Thoracic aorta (tissue), 2 donors: ENCODE results near the gene SSH2. TPM values are rescaled to one million over a fixed set of nuclear protein-coding genes. Genes with fewer than 3 reads are reported as not detected.
A peak's percentile ranks its signal among the peaks of the same experiment; 100 is the strongest.

ENCODE experiments used
- ATAC-seq: fragments of 150-250 bp; one replicate; pipeline ENCODE4 v1.8.0; 2017; ENCODE audit warnings: low read depth; ENCODE audit not compliant: insufficient number of reproducible peaks, low FRiP score
- DNase-seq: peaks from one replicate; pipeline ENCODE4 v3.0.0-alpha.2; 2020; ENCODE audit warnings: low spot score
- H3K27ac ChIP-seq, 2 donors: fragments of 200-600 bp; sonication (generic); 1 replicate in 1 of 2; 2 replicates in 1 of 2; pipeline ENCODE4 v1.5.1; 2016; ENCODE audit warnings: mild to moderate bottlenecking in 2 of 2, moderate library complexity in 2 of 2
- H3K27me3 ChIP-seq: fragments of 200-600 bp; sonication (generic); replicated peaks from 2 replicates; pipeline ENCODE4 v1.6.0; 2016; ENCODE audit warnings: mild to moderate bottlenecking; ENCODE audit not compliant: insufficient read depth
- H3K36me3 ChIP-seq: fragments of 200-600 bp; sonication (generic); one replicate; pipeline ENCODE4 v1.5.1; 2016
- H3K4me1 ChIP-seq, 2 donors: fragments of 200-600 bp; sonication (generic); 1 replicate in 1 of 2; 2 replicates in 1 of 2; pipeline versions ENCODE4 v1.5.1 to v1.6.0; 2016; ENCODE audit warnings: low read depth in 2 of 2, mild to moderate bottlenecking in 1 of 2; ENCODE audit not compliant: control insufficient read depth in 1 of 2
- H3K4me3 ChIP-seq: fragments of 200-600 bp; sonication (generic); 2 replicates; pipeline ENCODE4 v1.5.1; 2016; ENCODE audit warnings: mild to moderate bottlenecking
- H3K9me3 ChIP-seq: fragments of 200-600 bp; sonication (generic); 2 replicates; pipeline ENCODE4 v1.5.1; 2016
- total RNA-seq, 2 donors: library from RNA; depleted of rRNA; stranded (reverse); fragments of >200 nt; gene quantifications; one replicate each; pipeline versions ENCODE4 v1.1.0 to v1.2.3, GENCODE V29; 2016
- TF ChIP-seq, protein P1 (sequence below): fragments of 200-600 bp; sonication (generic); IDR thresholded peaks from one replicate; pipeline ENCODE4 v1.5.1; 2019; ENCODE audit warnings: antibody characterized with exemption

Gene SSH2
- total RNA-seq, 2 donors from 2014 or later: 31.5 to 33.2 TPM

DNA sequence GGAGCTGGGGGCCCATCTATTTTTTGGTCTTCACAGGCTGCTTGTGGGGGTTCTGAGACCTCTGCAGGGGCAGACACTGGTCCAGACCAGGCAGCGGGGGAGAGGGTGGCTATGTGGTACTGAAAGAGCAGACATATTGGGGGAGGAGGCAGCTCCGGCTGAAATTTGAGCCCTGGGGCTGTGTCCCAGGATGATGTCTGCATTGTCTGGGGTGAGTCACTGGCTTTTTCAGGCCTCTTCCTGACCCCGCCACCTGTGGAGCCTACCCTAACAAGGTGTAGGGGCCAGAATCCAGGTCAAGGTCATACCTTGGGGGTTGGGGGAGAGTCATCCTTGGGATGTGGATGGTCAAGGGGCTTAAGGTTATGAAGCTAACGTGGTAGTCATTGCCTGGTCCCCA, 309.8 kb downstream of the SSH2 start:
- no peak overlapping the region for H3K27ac ChIP-seq
- TF ChIP-seq, protein P1, sequence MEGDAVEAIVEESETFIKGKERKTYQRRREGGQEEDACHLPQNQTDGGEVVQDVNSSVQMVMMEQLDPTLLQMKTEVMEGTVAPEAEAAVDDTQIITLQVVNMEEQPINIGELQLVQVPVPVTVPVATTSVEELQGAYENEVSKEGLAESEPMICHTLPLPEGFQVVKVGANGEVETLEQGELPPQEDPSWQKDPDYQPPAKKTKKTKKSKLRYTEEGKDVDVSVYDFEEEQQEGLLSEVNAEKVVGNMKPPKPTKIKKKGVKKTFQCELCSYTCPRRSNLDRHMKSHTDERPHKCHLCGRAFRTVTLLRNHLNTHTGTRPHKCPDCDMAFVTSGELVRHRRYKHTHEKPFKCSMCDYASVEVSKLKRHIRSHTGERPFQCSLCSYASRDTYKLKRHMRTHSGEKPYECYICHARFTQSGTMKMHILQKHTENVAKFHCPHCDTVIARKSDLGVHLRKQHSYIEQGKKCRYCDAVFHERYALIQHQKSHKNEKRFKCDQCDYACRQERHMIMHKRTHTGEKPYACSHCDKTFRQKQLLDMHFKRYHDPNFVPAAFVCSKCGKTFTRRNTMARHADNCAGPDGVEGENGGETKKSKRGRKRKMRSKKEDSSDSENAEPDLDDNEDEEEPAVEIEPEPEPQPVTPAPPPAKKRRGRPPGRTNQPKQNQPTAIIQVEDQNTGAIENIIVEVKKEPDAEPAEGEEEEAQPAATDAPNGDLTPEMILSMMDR: no peak
- ATAC-seq (no peak), DNase-seq (no peak)
- H3K9me3 ChIP-seq: no peaks in the 10 kb centered on the region
- no peak overlapping the region for H3K4me3 ChIP-seq
- no peaks in the 10 kb centered on the region for H3K36me3 ChIP-seq
- no peaks in the 10 kb centered on the region for H3K27me3 ChIP-seq
- H3K4me1 ChIP-seq: peaks cover 25 to 70% of the 10 kb centered on the region in 2 donors

DNA sequence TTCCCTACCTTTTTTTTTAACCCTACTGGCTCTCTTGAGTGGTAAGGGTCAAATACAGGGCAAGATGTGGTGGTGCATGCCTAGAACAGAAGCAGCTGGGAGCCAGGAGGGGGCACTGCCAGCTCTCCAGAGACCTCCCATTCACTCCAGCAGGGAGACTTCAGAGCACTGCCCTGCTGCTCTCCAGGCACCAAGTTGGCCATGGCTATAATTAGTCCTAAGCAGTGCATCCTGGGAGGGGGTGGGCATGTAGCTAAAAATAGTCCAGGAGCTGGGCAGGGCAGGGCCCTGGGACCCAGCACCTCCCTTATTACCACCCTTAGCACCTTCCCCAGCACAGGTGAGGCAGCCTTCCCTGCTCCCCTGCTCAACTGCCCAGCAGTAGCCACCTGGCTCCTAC, 310.8 kb downstream of the SSH2 start:
- Histone ChIP-seq H3K4me1 (peaks cover 31 to 81% of the 10 kb centered on the region in 2 donors), H3K4me3 (no peak overlapping the region), H3K27me3 (no peaks in the 10 kb centered on the region), H3K27ac (no peak overlapping the region), H3K9me3 (no peaks in the 10 kb centered on the region), H3K36me3 (no peaks in the 10 kb centered on the region)
- TF ChIP-seq, protein P1: peak; percentile 21
- ATAC-seq (no peak), DNase-seq (no peak)

DNA sequence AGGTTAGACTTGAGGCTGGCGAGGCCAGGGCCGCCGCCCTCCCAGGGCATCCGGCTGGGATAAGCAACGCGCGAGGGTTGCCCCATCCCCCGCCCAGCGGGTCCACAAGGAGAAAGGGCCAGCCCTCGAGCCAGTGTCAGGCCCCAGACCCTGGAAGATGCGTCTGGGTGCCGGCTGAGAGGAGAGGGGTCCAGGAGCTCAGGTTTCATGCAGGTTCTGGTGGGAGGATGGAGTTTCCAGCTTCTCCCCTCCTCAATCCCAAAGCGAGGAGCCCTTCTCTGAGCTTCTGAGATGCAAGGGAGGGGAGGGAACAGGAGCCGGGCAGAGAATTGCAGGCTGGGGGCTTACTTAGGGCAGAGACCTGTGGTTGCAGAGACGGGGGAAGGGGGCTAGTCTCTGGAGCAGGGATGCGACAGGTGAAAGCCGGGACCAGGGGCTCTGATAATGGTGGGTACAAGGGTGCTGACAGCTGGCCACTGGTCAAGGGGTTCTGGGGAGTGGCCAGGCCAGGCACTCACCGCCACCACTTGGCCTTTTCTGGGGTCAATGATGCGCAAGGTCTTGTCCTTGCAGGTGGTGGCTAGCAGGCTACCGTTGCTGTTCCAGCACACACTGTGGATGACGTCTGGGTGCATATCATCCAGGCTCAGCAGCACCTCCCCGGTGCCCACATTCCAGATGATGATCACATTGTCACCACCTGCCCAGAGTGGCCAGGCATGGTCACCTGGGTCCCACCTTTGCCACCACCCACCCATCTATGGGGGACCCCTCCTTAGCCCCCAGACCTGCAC, 311.6 kb downstream of the SSH2 start:
- no peaks in the 10 kb centered on the region for H3K36me3 ChIP-seq
- H3K4me3 ChIP-seq: peak overlapping the region; percentile 70
- DNase-seq: no peak
- H3K27me3 ChIP-seq: no peaks in the 10 kb centered on the region
- no peaks in the 10 kb centered on the region for H3K9me3 ChIP-seq
- H3K4me1 ChIP-seq: peaks cover 38 to 88% of the 10 kb centered on the region in 2 donors
- TF ChIP-seq, protein P1: no peak
- no peak overlapping the region for H3K27ac ChIP-seq
- no peak for ATAC-seq

DNA sequence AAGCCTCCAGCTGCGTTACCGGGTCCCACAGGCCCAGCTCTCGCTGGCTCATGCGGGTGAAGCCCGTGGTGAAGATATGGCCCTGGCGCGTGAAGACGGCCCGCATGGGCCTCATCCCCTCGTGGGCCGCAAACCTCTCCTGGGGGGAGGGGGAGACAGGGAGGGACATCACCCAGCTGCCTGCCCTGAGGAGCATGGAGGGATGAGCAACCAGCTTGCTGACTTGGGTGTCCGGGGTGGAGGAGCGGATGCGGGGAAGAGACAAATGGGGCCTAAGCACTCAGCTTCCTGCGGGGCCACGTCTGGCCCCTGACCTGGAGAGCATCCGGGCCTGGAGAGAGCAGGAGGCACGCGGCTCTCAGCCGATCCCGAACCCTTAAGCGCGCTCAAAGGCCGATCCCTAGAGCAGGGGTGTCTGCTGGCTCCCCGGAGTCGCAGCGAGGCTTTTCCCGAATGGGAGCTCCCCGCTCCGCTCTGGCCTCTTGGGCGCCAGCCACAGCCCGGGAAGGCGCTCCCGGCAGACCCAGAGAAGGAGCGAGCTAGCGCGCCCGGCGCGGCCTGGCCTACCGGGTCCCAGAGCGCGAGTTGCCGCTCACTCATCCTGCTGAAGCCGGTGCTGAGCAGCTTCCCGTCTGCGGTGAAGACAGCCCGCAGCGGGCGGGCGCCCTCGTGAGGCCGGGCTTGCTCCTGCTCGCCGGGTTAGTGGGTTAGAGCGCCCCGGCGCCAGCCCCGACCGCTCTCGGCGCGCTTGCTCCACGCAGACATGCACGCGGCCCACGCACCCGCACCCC, 312.4 kb downstream of the SSH2 start:
- ATAC-seq: no peak
- Histone ChIP-seq H3K9me3 (no peaks in the 10 kb centered on the region), H3K36me3 (no peaks in the 10 kb centered on the region), H3K4me1 (peaks cover 38 to 89% of the 10 kb centered on the region in 2 donors), H3K4me3 (peak overlapping the region; percentile 70), H3K27me3 (no peaks in the 10 kb centered on the region), H3K27ac (no peak overlapping the region)
- TF ChIP-seq, protein P1: peak; percentile 43
- no peak for DNase-seq

DNA sequence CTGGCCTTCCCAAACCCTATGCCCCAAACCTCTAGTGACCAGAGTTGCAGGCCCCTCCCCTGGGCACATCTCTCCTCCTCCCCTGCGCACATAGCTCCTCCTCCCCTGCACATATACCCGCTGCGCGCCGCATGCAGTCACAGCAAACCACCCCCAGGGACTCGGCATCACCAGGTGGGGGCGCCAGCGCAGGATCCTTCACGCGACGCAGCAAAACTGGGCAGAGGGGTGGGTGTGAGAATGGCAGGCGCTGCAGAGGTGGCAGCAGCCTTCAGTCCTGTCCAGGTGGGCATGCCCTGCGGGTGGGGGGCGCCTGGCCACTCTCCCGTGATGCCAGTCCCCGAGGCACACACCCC, 312.9 kb downstream of the SSH2 start:
- H3K9me3 ChIP-seq: no peaks in the 10 kb centered on the region
- no peaks in the 10 kb centered on the region for H3K27me3 ChIP-seq
- H3K4me1 ChIP-seq: peaks cover 38 to 88% of the 10 kb centered on the region in 2 donors
- TF ChIP-seq, protein P1: peak; percentile 54
- ATAC-seq: no peak
- no peak for DNase-seq
- no peak overlapping the region for H3K27ac ChIP-seq
- no peaks in the 10 kb centered on the region for H3K36me3 ChIP-seq
- peak overlapping the region; percentile 70 for H3K4me3 ChIP-seq
